ENCODE measurements around the gene ERBB4. TPM values are rescaled to one million over a fixed set of nuclear protein-coding genes. Genes with fewer than 3 reads are reported as not detected.

The ERBB4 gene
- total RNA-seq, 4 donors from 2014 or later, result 0.26 to 13.3 (median 2.4) TPM

- DNase-seq, result no peak
- Histone ChIP-seq H3K9me3 (no peaks in the 10 kb centered on the region), H3K4me3 (no peak overlapping the region), H3K4me1 (no peaks in the 10 kb centered on the region), H3K27ac (no peak overlapping the region), H3K27me3 (no peaks in the 10 kb centered on the region), H3K36me3 (no peaks in the 10 kb centered on the region)
- intact Hi-C loops (cut with DNase I; ENCODE audit: low total_unique reads), result no loop called here
- TF ChIP-seq CTCF (IDR thresholded peaks at IDR 0.05) (no peak), POLR2A (IDR thresholded peaks at IDR 0.05) (no peak)
Measured at GRCh38 chr2:212392043-212392442, 146.6 kb downstream of the ERBB4 start.

- Histone ChIP-seq H3K9me3 (no peaks in the 10 kb centered on the region), H3K4me1 (no peaks in the 10 kb centered on the region), H3K27ac (no peak overlapping the region), H3K27me3 (no peaks in the 10 kb centered on the region), H3K4me3 (no peak overlapping the region), H3K36me3 (no peaks in the 10 kb centered on the region)
- intact Hi-C loops (cut with DNase I; ENCODE audit: low total_unique reads), result no loop called here
- DNase-seq, result no peak
- TF ChIP-seq CTCF (IDR thresholded peaks at IDR 0.05), result no peak
- TF ChIP-seq POLR2A (IDR thresholded peaks at IDR 0.05), result no peak
Measured at GRCh38 chr2:212387146-212387545, 151.5 kb downstream of the ERBB4 start.

- intact Hi-C loops (cut with DNase I; ENCODE audit: low total_unique reads), result no loop called here
Measured at GRCh38 chr2:212385241-212385640, 153.4 kb downstream of the ERBB4 start.

GRCh38 chr2:212384027-212384426 lies 154.6 kb downstream of the ERBB4 start:
- H3K36me3 ChIP-seq, result no peaks in the 10 kb centered on the region
- no peak for DNase-seq
- no peaks in the 10 kb centered on the region for H3K9me3 ChIP-seq
- TF ChIP-seq CTCF (IDR thresholded peaks at IDR 0.05), result no peak
- no peak for TF ChIP-seq POLR2A (IDR thresholded peaks at IDR 0.05)
- intact Hi-C loops (cut with DNase I; ENCODE audit: low total_unique reads), result no loop called here
- no peaks in the 10 kb centered on the region for H3K27me3 ChIP-seq
- H3K4me1 ChIP-seq, result no peaks in the 10 kb centered on the region
- no peak overlapping the region for H3K4me3 ChIP-seq
- no peak overlapping the region for H3K27ac ChIP-seq

More at GRCh38 chr2:212385241-212385640, 153.4 kb downstream of the ERBB4 start:
- Histone ChIP-seq H3K27me3 (no peaks in the 10 kb centered on the region), H3K27ac (no peak overlapping the region), H3K9me3 (no peaks in the 10 kb centered on the region), H3K4me3 (no peak overlapping the region), H3K36me3 (no peaks in the 10 kb centered on the region), H3K4me1 (no peaks in the 10 kb centered on the region)
- no peak for DNase-seq
- TF ChIP-seq CTCF (IDR thresholded peaks at IDR 0.05) (no peak), POLR2A (IDR thresholded peaks at IDR 0.05) (no peak)

- DNase-seq, result no peak
- Histone ChIP-seq H3K4me1 (no peaks in the 10 kb centered on the region), H3K27me3 (no peaks in the 10 kb centered on the region), H3K36me3 (no peaks in the 10 kb centered on the region), H3K4me3 (no peak overlapping the region), H3K9me3 (no peaks in the 10 kb centered on the region), H3K27ac (no peak overlapping the region)
- no peak for TF ChIP-seq CTCF (IDR thresholded peaks at IDR 0.05)
- no peak for TF ChIP-seq POLR2A (IDR thresholded peaks at IDR 0.05)
- intact Hi-C loops (cut with DNase I; ENCODE audit: low total_unique reads), result no loop called here
Measured at GRCh38 chr2:212381428-212382102, 157.0 kb downstream of the ERBB4 start.

Measured in uterus (tissue), 4 donors.